Loucy (cell line): Measurements from ENCODE around the gene SLC28A1.

Experiments
- H2AFZ ChIP-seq: fragments of 200-600 bp; sonication (generic); 2 replicates; pipeline ENCODE4 v1.6.0; 2016; ENCODE audit warnings: antibody characterized with exemption, mild to moderate bottlenecking, low read length, moderate library complexity
- H3F3A ChIP-seq: fragments of 200-600 bp; 2 replicates; pipeline ENCODE4 v1.6.0; 2016; ENCODE audit warnings: antibody characterized with exemption, low read depth, mild to moderate bottlenecking
- H3K27me3 ChIP-seq: fragments of 200-600 bp; sonication (generic); 2 replicates; pipeline ENCODE4 v1.6.1; 2014; ENCODE audit warnings: low read length, mild to moderate bottlenecking; ENCODE audit not compliant: insufficient read depth, poor library complexity, severe bottlenecking
- H3K36me3 ChIP-seq: fragments of 200-600 bp; sonication (generic); 2 replicates; pipeline ENCODE4 v1.6.1; 2016; ENCODE audit warnings: low read length; ENCODE audit not compliant: insufficient read depth
- H3K4me1 ChIP-seq: fragments of 200-600 bp; sonication (generic); 2 replicates; pipeline ENCODE4 v1.5.1; 2014; ENCODE audit warnings: low read length, mild to moderate bottlenecking; ENCODE audit not compliant: insufficient read depth, poor library complexity, severe bottlenecking
- H3K4me2 ChIP-seq: fragments of 200-600 bp; sonication (generic); 2 replicates; pipeline ENCODE4 v1.6.0; 2014; ENCODE audit warnings: antibody characterized with exemption, low read length, low read depth, mild to moderate bottlenecking; ENCODE audit not compliant: poor library complexity, severe bottlenecking
- H3K4me3 ChIP-seq: fragments of 200-600 bp; sonication (generic); 2 replicates; pipeline ENCODE4 v1.5.1; 2014; ENCODE audit warnings: low read length, mild to moderate bottlenecking, mixed read lengths; ENCODE audit not compliant: poor library complexity, severe bottlenecking
- H3K79me2 ChIP-seq: fragments of 200-600 bp; sonication (generic); 2 replicates; pipeline ENCODE4 v1.6.1; 2014; ENCODE audit warnings: low read length; ENCODE audit not compliant: insufficient read depth
- H3K9ac ChIP-seq: fragments of 200-600 bp; sonication (generic); 2 replicates; pipeline ENCODE4 v1.6.0; 2014; ENCODE audit warnings: mild to moderate bottlenecking, low read depth, low read length, moderate library complexity; ENCODE audit not compliant: poor library complexity, severe bottlenecking
- H3K9me2 ChIP-seq: fragments of 200-600 bp; sonication (generic); replicated peaks from 2 replicates; pipeline ENCODE4 v1.6.1; 2016; ENCODE audit warnings: low read depth, low read length, mixed read lengths
- H3K9me3 ChIP-seq: fragments of 200-600 bp; sonication (generic); 2 replicates; pipeline ENCODE4 v1.6.1; 2014; ENCODE audit warnings: mild to moderate bottlenecking, antibody characterized with exemption, low read length, low read depth; ENCODE audit not compliant: insufficient read depth
- H4K20me1 ChIP-seq: fragments of 200-600 bp; sonication (generic); 2 replicates; pipeline ENCODE4 v1.6.0; 2014; ENCODE audit warnings: antibody characterized with exemption, low read length, mild to moderate bottlenecking; ENCODE audit not compliant: insufficient read depth, poor library complexity, severe bottlenecking
- EZH2phosphoT487 ChIP-seq: fragments of 200-600 bp; IDR thresholded peaks from 2 replicates; pipeline ENCODE4 v1.6.1; 2018; ENCODE audit warnings: antibody characterized with exemption, mild to moderate bottlenecking, moderate library complexity, borderline replicate concordance
- TF ChIP-seq, protein P1 (sequence below): fragments of 200-600 bp; sonication (generic); conservative IDR thresholded peaks from 2 replicates; pipeline ENCODE4 v1.5.1; 2014; ENCODE audit warnings: mild to moderate bottlenecking, antibody characterized with exemption, low read length

Gene SLC28A1

DNA sequence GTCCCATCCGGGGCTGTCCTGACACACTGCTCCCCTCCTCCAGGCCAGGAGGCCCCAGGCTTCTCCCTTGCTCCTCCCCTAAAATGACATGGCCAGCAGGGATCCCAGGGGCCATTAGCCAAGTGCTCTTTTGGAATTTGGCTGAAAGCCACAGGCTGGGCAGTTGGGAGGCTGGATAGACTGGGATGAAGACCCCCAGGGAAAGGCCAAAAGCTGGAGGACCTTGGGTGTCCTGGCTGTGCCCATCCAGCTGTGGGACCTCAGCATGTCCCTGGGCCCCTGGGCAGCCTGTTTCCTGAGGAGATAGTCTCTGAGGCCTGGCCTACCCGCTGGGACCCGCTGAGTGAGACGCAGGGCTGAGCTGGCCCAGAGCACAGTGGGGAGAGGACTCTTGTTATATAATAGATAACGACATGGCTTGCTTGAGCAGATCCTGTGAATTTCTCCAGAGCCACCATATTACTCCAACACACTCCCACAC lies 91.4 kb downstream of the SLC28A1 start:
- H3F3A ChIP-seq, result no peaks in the 10 kb centered on the region
- H3K4me1 ChIP-seq, result peaks cover 12% of the 10 kb centered on the region
- TF ChIP-seq, protein P1, sequence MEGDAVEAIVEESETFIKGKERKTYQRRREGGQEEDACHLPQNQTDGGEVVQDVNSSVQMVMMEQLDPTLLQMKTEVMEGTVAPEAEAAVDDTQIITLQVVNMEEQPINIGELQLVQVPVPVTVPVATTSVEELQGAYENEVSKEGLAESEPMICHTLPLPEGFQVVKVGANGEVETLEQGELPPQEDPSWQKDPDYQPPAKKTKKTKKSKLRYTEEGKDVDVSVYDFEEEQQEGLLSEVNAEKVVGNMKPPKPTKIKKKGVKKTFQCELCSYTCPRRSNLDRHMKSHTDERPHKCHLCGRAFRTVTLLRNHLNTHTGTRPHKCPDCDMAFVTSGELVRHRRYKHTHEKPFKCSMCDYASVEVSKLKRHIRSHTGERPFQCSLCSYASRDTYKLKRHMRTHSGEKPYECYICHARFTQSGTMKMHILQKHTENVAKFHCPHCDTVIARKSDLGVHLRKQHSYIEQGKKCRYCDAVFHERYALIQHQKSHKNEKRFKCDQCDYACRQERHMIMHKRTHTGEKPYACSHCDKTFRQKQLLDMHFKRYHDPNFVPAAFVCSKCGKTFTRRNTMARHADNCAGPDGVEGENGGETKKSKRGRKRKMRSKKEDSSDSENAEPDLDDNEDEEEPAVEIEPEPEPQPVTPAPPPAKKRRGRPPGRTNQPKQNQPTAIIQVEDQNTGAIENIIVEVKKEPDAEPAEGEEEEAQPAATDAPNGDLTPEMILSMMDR, result no peak
- TF ChIP-seq EZH2phosphoT487, result no peak
- no peak overlapping the region for H3K4me3 ChIP-seq
- H2AFZ ChIP-seq, result no peak overlapping the region
- no peak overlapping the region for H3K4me2 ChIP-seq
- H3K9me3 ChIP-seq, result no peaks in the 10 kb centered on the region
- no peaks in the 10 kb centered on the region for H4K20me1 ChIP-seq
- H3K27me3 ChIP-seq, result no peaks in the 10 kb centered on the region
- no peaks in the 10 kb centered on the region for H3K79me2 ChIP-seq
- no peak overlapping the region for H3K9ac ChIP-seq
- no peaks in the 10 kb centered on the region for H3K9me2 ChIP-seq
- no peaks in the 10 kb centered on the region for H3K36me3 ChIP-seq

DNA sequence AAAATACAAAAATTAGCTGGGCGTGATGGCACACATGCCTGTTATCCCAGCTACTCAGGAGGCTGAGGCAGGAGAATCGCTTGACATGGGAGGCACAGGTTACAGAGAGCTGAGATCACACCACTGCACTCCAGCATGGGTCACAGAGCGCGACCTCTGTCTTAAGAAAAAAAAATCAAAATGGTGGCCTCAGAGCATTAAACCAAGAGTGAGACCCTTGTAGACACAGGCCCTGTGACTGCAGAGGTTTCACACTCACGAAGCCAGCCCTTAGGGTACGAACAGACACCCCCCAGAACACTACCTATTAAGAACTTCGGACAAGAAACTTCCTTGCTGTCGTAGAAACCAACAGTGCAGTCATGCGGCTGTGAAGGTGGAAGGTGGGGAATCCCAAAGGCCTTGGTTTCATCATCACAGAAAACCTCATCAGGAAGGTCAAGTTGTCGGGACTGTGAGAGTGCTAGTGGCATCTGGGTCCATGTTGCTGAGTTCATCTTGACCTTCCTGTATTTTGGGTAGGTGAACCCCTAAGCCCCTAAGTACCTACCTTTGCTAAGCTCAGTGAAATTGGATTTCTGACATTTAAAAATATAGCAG lies 92.4 kb downstream of the SLC28A1 start:
- no peak overlapping the region for H3K4me3 ChIP-seq
- no peaks in the 10 kb centered on the region for H3K27me3 ChIP-seq
- no peak overlapping the region for H3K9ac ChIP-seq
- H4K20me1 ChIP-seq, result no peaks in the 10 kb centered on the region
- no peaks in the 10 kb centered on the region for H3F3A ChIP-seq
- peaks cover 12% of the 10 kb centered on the region for H3K4me1 ChIP-seq
- no peak overlapping the region for H2AFZ ChIP-seq
- no peaks in the 10 kb centered on the region for H3K9me3 ChIP-seq
- no peaks in the 10 kb centered on the region for H3K9me2 ChIP-seq
- no peaks in the 10 kb centered on the region for H3K36me3 ChIP-seq
- peaks cover 6% of the 10 kb centered on the region; the same call in 1 of the 2 replicates for H3K79me2 ChIP-seq
- no peak overlapping the region for H3K4me2 ChIP-seq
- TF ChIP-seq, protein P1, result no peak
- TF ChIP-seq EZH2phosphoT487, result no peak

DNA sequence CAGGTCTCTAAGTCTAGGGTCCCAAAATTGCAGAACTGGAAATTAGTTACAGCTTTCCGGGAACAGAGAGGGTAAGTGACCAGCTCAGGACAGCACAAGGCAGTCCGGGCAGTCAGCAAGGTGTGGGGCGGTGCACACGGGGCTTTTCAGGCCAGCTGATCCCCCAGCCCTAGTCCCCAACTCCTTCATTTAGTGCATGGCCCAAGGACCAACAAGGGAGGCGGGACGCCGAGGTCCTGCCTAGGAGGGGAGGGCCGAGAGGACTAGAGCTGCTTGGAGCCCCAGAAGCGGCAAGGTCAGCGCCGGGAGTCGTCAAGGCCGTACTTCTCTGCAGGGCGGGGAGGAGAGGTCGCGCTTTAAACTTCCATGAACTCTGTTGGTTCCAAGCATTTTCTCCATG lies 95.2 kb downstream of the SLC28A1 start:
- Histone ChIP-seq H3K4me1 (peaks cover 28% of the 10 kb centered on the region), H3K9ac (peak overlapping the region; percentile 75), H3K36me3 (no peaks in the 10 kb centered on the region), H3K4me2 (peak overlapping the region; percentile 72), H3K9me3 (no peaks in the 10 kb centered on the region), H3F3A (peaks cover 7% of the 10 kb centered on the region; the same call in 1 of the 2 replicates), H3K9me2 (no peaks in the 10 kb centered on the region), H2AFZ (peak overlapping the region; percentile 89; the same call in 1 of the 2 replicates), H3K79me2 (peaks cover 32% of the 10 kb centered on the region), H3K4me3 (peak overlapping the region; percentile 79), H4K20me1 (peaks cover 14% of the 10 kb centered on the region), H3K27me3 (no peaks in the 10 kb centered on the region)
- TF ChIP-seq, protein P1, result no peak
- no peak for TF ChIP-seq EZH2phosphoT487
